Stimulated activated CD8-positive, alpha-beta memory T cell treated with anti-CD3 and anti-CD28 coated beads, Interleukin-7, amount 100 ng/mL, for 48 hours (primary cell): ENCODE measurements around the gene FGF18.

ENCODE experiments used
- DNase-seq, 2 donors: peaks; one replicate each; pipeline ENCODE4 v3.0.0-alpha.2; 2020; ENCODE audit warnings: low read depth in 1 of 2; ENCODE audit errors: extremely low read depth in 1 of 2

FGF18 gene

DNA sequence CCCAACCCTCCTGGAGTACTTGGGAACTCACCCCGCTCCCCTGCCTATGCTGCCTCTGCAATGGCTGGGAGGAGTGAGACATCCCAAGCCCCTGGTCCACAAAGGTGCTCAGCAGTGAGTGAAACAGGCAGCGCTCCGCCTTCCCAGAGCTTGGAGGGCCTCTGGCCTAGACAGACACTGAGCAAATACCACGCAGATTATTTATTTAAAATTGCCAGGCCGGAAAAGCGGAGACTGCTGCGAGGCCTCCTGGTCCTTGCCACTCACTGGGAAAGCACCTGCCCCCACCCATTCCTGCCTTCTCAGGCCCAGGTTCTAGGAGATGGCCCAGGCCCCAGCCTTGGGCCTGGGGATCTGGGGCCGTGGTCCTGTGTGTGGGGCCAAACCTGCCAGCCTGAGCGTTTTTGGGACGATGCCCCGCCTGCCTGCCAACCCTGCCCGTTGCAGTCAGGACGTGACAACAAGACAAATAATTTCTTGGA, 17.4 kb downstream of the FGF18 start:
- DNase-seq: no peak

DNA sequence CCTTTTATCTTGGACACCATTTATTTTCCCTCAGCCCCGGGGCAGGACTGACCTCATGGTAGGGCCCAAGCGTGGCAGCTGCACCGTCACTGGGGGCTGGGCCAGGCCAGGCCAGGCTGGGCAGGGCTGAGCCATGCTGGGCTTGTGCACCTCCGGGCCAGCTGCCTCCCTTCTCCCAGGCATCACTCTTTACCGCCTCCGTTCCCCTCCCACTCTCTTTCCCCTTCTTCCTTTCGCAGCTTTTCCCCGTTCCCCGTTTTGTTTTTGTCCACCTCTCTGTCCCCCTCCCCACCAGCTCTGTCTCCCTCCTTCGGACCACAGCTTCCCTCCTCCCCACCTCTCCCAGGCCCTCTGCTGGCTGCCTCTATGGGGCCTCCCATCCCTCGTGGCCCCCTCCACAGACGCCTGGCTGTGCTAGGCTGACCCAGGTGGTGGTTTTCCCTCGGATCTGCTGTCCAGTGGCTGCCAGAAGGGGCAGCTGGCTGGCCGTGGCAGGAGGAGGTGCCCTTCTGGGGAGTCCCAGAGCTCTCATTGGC, 17.9 kb downstream of the FGF18 start:
- no peak for DNase-seq

DNA sequence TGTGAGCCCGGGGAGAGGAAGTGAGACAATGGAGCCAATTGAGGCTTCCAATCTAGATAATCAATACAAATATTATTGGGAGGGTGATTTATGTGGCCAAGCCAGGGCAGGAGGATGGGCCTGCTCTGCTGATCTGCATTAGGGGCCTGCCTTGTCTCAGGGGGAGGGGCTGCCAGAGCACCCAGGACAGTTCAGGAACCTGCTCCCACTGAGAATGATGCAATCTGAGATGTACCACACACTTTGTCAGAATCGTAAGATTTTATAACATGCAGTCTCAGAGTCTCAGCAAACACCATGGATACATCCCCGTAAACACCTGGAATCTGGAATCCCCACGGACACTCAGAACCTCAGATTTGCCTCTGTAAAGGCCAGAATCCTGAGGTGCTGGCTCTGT, 19.3 kb downstream of the FGF18 start:
- DNase-seq: no peak

GRCh38 chr5:171441246-171441791, 21.9 kb downstream of the FGF18 start:
- no peak for DNase-seq

- no peak for DNase-seq
Measured at GRCh38 chr5:171442287-171443042, 23.0 kb downstream of the FGF18 start.

DNA sequence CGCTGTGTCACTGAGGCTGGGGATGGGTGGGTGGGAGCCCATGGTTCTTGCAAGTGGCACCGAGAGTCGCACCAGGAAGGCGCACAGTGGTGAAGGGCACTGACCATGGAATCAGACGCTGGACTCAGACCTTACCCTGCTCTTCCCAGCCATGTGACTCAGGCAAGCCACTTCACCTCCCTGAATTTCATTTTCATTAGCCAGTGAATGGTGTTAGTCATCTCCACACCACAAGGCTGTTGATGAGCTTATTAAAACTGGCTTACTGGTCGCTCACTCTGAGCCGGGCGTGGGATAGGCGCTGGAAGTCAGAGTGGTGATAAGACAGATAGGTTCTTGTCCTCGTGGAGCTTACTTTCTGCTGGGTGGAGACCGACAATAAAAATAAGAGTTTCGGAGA, 25.1 kb downstream of the FGF18 start:
- DNase-seq: no peak

- DNase-seq: no peak
Measured at GRCh38 chr5:171445644-171446516, 26.4 kb downstream of the FGF18 start.

DNA sequence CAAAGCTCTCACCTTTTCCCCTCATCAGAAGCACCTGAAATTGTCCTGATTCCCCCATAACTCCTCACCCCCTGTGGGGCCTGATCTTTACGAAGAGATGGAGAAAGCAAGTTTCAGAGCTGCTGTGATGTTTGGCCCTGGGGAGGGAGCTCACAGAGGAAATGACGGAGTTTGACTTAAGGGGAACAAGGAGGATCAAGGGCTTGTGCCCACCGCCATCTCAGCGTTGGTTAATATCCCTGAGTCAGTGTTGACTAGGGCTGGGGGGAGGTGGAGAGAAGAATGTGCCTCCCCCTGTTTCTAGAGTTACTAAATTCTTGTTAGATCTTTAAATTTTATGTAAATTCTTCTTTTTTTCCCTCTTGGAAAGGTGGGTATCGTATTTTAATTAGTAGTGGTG, 27.8 kb downstream of the FGF18 start:
- no peak for DNase-seq

- DNase-seq: no peak
Measured at GRCh38 chr5:171449426-171449825, 30.0 kb downstream of the FGF18 start.

DNA sequence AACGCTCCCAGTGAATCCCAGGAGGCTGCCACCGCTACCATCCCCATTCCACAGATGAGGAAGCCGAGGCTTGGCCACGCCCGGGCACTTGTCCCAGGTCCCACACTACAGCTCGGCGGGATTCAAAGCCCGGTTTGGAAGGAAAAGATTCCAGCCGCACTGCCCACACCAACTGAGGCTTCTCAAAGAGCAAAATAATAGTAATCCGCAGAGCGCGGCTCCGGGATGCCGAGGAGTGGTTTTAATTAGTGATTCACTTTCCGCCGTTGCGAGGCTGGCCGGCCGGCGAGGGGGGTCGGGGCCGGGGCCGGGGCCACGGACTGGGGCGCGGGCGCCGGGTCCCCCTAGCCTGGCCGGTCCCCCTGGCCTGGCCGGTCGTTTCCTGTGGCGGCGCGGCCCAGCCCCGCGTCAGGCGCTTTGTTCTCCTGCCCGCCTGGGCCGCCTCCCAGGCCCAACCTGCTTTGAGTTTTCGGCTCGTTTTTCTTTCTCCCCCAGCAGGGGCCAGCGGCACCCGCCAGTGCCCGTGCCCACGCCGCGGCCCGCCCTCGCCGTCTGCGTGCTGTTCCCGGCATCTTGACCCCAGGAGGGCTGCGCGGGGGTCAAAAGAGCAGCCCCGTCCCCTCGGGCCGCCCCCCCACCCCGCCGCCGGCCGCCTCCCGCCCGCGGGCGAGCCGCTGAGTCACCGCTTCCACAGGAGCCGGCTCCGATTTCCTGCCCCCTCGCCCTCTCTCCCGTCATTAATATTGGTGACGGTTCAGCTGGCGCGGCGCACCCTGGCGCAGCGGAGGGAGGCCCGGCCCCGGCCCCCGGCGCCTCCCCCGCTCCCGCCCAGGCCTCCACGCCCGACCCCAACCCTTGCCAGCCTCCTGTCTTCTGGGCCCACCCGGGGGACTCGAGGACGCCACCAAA, 31.2 kb downstream of the FGF18 start:
- no peak for DNase-seq

DNA sequence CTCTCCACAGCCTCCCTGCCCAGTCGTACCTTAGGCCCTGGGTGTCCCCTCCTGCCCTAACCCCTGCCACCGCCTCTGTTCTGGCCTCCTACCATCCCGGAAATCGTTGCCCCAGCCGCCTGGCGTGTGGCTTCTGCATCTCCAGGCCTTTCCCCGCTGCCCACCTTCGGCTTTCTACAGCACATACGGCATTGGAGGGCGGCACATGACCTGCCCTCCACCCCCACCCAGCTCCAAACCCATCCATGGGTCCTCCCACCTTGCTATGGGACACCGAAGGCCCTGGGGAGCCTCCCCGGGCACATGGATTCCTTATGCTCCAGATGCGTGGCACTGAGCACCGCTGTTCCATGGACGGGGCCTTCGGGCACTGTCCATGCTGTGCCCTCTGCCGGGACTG, 32.0 kb downstream of the FGF18 start:
- no peak for DNase-seq

DNA sequence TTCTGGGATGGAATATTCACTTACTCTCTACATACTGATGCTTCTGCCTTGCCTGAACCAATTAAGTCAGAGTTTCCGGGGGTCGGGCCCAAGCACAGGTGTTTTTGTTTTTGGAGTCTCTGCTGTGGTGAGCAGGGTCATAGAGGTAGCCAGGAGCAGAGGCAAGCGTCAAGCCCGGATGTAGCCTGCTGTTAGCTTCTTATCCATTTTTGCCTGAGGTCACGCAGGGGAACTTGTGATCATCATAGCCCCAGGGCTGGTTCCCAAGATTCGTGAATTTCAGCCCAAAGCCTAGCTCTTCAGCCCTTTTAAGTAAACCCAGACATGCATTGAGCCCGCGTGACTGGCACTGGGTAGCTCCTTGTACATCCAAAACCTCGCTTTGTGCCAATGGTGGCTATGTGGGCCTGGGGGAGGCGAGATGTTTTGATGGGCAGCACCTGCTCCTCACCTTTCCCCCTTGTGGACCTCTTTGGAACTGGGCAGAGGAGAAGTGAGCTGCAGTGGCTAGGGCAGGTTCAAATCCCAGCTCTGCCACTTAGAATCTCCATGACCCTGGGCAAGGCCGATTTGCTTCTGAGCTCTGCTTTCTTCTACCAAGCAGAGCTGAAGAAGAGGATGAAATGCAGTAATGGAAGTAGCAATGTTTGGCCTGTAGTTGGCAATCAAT, 33.7 kb downstream of the FGF18 start:
- DNase-seq: no peak

DNA sequence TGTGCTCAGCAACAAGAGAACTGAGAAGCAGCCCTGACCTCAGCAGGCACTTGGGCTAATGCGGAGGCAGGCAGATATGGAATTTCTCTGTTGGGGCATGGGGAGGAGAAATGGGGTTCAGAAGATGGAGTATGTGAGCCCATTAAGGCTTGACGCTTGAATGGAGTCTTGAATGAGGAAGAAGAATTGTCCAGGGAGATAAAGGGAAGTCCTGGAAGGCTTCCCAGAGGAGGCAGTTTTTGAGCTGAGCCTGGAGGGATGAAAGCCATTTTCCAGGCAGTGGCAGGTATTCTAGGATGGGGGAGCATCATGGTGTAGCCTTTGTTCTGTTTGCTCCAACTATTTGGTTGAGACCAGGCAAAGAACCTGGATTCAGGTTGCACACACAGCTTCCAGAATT, 34.5 kb downstream of the FGF18 start:
- DNase-seq: no peak

GRCh38 chr5:171454549-171454948, 35.1 kb downstream of the FGF18 start:
- no peak for DNase-seq

DNA sequence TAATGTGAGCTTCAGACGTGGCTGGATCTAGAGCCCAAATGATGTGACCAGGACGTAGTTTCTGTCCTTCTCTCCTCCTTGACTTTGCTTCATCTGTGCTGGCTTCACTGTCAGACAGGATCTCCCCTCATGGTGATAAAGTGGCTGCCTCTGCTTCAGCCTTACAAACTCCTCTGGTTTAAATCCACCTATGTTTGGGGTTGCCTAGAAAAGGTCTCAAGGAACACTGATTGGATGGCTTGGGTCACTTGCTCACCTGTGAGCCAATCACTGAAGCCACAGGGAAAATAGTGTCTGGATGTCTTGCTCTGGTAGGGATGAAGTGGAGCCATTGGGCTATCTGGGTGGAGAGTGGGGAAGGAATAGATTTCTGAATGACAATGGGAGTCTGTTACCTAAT, 36.1 kb downstream of the FGF18 start:
- DNase-seq: no peak

DNA sequence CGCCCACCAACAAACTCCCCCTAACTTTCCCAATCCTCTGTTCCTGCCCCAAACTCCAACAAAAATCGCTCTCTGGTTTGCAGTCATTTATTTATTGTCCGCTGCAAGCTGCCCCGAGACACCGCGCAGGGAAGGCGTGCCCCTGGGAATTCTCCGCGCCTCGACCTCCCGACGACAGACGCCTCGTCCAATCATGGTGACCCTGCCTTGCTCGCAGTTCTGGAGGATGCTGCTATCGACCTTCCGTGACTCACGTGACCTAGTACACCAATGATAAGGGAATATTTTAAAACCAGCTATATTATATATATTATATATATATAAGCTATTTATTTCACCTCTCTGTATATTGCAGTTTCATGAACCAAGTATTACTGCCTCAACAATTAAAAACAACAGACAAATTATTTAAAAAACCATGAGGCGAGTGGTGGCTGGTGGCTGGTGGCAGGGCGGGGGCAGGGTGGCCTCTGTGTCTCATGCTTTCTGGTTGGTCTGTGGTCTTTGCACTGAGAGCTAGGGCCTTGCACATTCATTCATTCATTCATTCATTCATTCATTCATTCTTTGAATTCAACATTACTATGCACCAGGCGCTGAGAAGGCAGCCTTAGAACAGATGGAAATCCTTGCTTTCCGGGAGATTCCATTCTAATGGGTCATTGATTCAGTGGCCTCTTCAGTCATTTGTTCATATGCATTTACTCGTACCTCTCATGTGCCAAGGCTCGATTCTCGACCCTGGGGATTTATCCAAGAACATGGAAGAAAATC, 37.9 kb downstream of the FGF18 start:
- no peak for DNase-seq

GRCh38 chr5:171459839-171460238, 40.4 kb downstream of the FGF18 start:
- DNase-seq: no peak

GRCh38 chr5:171462136-171462927, 42.9 kb downstream of the FGF18 start:
- DNase-seq: no peak
